Calu3 (cell line): ENCODE results near the gene TMEM131L. TPM values are rescaled to one million over a fixed set of nuclear protein-coding genes. Genes with fewer than 3 reads are reported as not detected.
"Not testable (repeated sequence)": the region's sequence is repeated elsewhere in the genome, so short reads cannot be mapped to it uniquely, and the experiment has no call there.

Experiments used
- BruUV-seq: library from RNA; stranded (reverse); fragments of 400-500 nt; replicated peaks from 2 replicates; lab custom pipeline; 2021; lab: Mats Ljungman, UMichigan
- CTCF ChIA-PET: fragments of 300-600 bp; sonication (Branson Sonifier 250); formaldehyde crosslinking; loops from one replicate; lab custom pipeline; 2022; ENCODE audit warnings: antibody characterized with exemption; lab: Charles Lee
- DNase-seq: peaks from one replicate; pipeline ENCODE4 v3.0.0; 2022
- H3K27ac Mint-ChIP-seq: one replicate; pipeline ENCODE4 v1.8.0; 2022; ENCODE audit warnings: mixed read lengths; ENCODE audit not compliant: unreplicated experiment
- H3K27me3 Mint-ChIP-seq: one replicate; pipeline ENCODE4 v1.8.0; 2022; ENCODE audit warnings: mixed read lengths; ENCODE audit not compliant: unreplicated experiment
- H3K36me3 Mint-ChIP-seq: one replicate; pipeline ENCODE4 v1.8.0; 2022; ENCODE audit warnings: mild to moderate bottlenecking, moderate library complexity, mixed read lengths; ENCODE audit not compliant: insufficient read depth, unreplicated experiment
- H3K4me1 Mint-ChIP-seq: one replicate; pipeline ENCODE4 v1.8.0; 2022; ENCODE audit warnings: mild to moderate bottlenecking, low read depth, mixed read lengths; ENCODE audit not compliant: unreplicated experiment
- H3K4me3 Mint-ChIP-seq: one replicate; pipeline ENCODE4 v1.8.0; 2022; ENCODE audit warnings: mild to moderate bottlenecking, low read depth, moderate library complexity, mixed read lengths; ENCODE audit not compliant: unreplicated experiment
- H3K9me3 Mint-ChIP-seq: one replicate; pipeline ENCODE4 v1.8.0; 2022; ENCODE audit warnings: low read depth, mixed read lengths; ENCODE audit not compliant: unreplicated experiment
- intact Hi-C: fragments of 100-400 bp; cut with micrococcal nuclease; formaldehyde crosslinking; loops from one replicate; pipeline ENCODE4 v1.10.0; 2022; ENCODE audit not compliant: unreplicated experiment
- total RNA-seq: library from RNA; stranded (reverse); gene quantifications from 2 replicates; pipeline ENCODE4 v1.2.3, GENCODE V29; 2022
- TF ChIP-seq, protein P1 (sequence below): fragments of 200-600 bp; IDR thresholded peaks from one replicate; pipeline ENCODE4 v1.8.0; 2022; ENCODE audit warnings: antibody characterized with exemption; ENCODE audit not compliant: unreplicated experiment

TMEM131L gene
- total RNA-seq, 1 experiment from 2014 or later: 9.4 TPM

GRCh38 chr4:153546280-153546679, 80.1 kb downstream of the TMEM131L start:
- H3K27me3 Mint-ChIP-seq: no peaks in the 10 kb centered on the region
- TF ChIP-seq, protein P1, sequence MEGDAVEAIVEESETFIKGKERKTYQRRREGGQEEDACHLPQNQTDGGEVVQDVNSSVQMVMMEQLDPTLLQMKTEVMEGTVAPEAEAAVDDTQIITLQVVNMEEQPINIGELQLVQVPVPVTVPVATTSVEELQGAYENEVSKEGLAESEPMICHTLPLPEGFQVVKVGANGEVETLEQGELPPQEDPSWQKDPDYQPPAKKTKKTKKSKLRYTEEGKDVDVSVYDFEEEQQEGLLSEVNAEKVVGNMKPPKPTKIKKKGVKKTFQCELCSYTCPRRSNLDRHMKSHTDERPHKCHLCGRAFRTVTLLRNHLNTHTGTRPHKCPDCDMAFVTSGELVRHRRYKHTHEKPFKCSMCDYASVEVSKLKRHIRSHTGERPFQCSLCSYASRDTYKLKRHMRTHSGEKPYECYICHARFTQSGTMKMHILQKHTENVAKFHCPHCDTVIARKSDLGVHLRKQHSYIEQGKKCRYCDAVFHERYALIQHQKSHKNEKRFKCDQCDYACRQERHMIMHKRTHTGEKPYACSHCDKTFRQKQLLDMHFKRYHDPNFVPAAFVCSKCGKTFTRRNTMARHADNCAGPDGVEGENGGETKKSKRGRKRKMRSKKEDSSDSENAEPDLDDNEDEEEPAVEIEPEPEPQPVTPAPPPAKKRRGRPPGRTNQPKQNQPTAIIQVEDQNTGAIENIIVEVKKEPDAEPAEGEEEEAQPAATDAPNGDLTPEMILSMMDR: no peak
- intact Hi-C loops: no loop called here
- H3K4me1 Mint-ChIP-seq: no peaks in the 10 kb centered on the region
- no peak overlapping the region for H3K27ac Mint-ChIP-seq
- CTCF ChIA-PET: no interaction called here
- no TSS peak for BruUV-seq
- no peaks in the 10 kb centered on the region for H3K9me3 Mint-ChIP-seq
- no peak for DNase-seq
- no peak overlapping the region for H3K4me3 Mint-ChIP-seq
- no peaks in the 10 kb centered on the region for H3K36me3 Mint-ChIP-seq

- DNase-seq: no peak
- Mint-ChIP-seq H3K36me3 (no peaks in the 10 kb centered on the region), H3K4me3 (no peak overlapping the region), H3K27ac (no peak overlapping the region), H3K4me1 (no peaks in the 10 kb centered on the region), H3K27me3 (no peaks in the 10 kb centered on the region), H3K9me3 (no peaks in the 10 kb centered on the region)
- TF ChIP-seq, protein P1: no peak
- intact Hi-C loops: no loop called here
- CTCF ChIA-PET: no interaction called here
- BruUV-seq: no TSS peak
These were observed 81.4 kb downstream of the TMEM131L start for GRCh38 chr4:153547520-153547919.

- H3K27ac Mint-ChIP-seq, H3K36me3 Mint-ChIP-seq, CTCF ChIA-PET: not testable (repeated sequence)
These were observed 82.7 kb downstream of the TMEM131L start for GRCh38 chr4:153548907-153549306.

GRCh38 chr4:153549405-153549804, 83.2 kb downstream of the TMEM131L start:
- H3K9me3 Mint-ChIP-seq: no peaks in the 10 kb centered on the region
- no peak overlapping the region for H3K4me3 Mint-ChIP-seq
- intact Hi-C loops: no loop called here
- TF ChIP-seq, protein P1: no peak
- CTCF ChIA-PET: no interaction called here
- DNase-seq: no peak
- no peaks in the 10 kb centered on the region for H3K27me3 Mint-ChIP-seq
- no peaks in the 10 kb centered on the region for H3K4me1 Mint-ChIP-seq
- no peaks in the 10 kb centered on the region for H3K36me3 Mint-ChIP-seq
- H3K27ac Mint-ChIP-seq: no peak overlapping the region
- BruUV-seq: no TSS peak

More at GRCh38 chr4:153548907-153549306, 82.7 kb downstream of the TMEM131L start:
- H3K4me1 Mint-ChIP-seq, BruUV-seq, intact Hi-C loops, DNase-seq, H3K4me3 Mint-ChIP-seq, H3K27me3 Mint-ChIP-seq, H3K9me3 Mint-ChIP-seq: not testable (repeated sequence)

GRCh38 chr4:153553155-153553818, 87.1 kb downstream of the TMEM131L start:
- no peaks in the 10 kb centered on the region for H3K36me3 Mint-ChIP-seq
- H3K9me3 Mint-ChIP-seq: no peaks in the 10 kb centered on the region
- no TSS peak for BruUV-seq
- intact Hi-C loops: no loop called here
- H3K4me1 Mint-ChIP-seq: no peaks in the 10 kb centered on the region
- no peak overlapping the region for H3K27ac Mint-ChIP-seq
- CTCF ChIA-PET: no interaction called here
- no peak for DNase-seq
- H3K27me3 Mint-ChIP-seq: no peaks in the 10 kb centered on the region
- TF ChIP-seq, protein P1: no peak
- no peak overlapping the region for H3K4me3 Mint-ChIP-seq
